HFFc6 (cell line): ENCODE measurements around the gene R3HDM1. TPM values are rescaled to one million over a fixed set of nuclear protein-coding genes. Genes with fewer than 3 reads are reported as not detected.

Experiments used
- DNase-seq: peaks from one replicate; pipeline ENCODE4 v3.0.0-alpha.2; 2018
- H3K27ac Mint-ChIP-seq: 2 replicates; pipeline ENCODE4 v1.8.0; 2020; ENCODE audit warnings: mild to moderate bottlenecking, mixed read lengths
- H3K27me3 Mint-ChIP-seq: 2 replicates; pipeline ENCODE4 v1.8.0; 2021; ENCODE audit warnings: mild to moderate bottlenecking, moderate library complexity, mixed read lengths; ENCODE audit not compliant: insufficient read depth
- H3K36me3 Mint-ChIP-seq: 2 replicates; pipeline ENCODE4 v1.8.0; 2021; ENCODE audit warnings: low read depth, mixed read lengths
- H3K4me1 Mint-ChIP-seq: 2 replicates; pipeline ENCODE4 v1.8.0; 2020; ENCODE audit warnings: low read depth, mixed read lengths
- H3K4me3 Mint-ChIP-seq: 2 replicates; pipeline ENCODE4 v1.8.0; 2020; ENCODE audit warnings: mild to moderate bottlenecking, moderate library complexity, mixed read lengths
- H3K9me3 Mint-ChIP-seq: 2 replicates; pipeline ENCODE4 v1.8.0; 2020; ENCODE audit warnings: mild to moderate bottlenecking, mixed read lengths
- CTCF ChIP-seq: fragments of 200-600 bp; sonication (generic); IDR thresholded peaks from 2 replicates; pipeline ENCODE4 v1.5.0; 2021; ENCODE audit warnings: antibody characterized with exemption, mild to moderate bottlenecking
- total RNA-seq, 6 experiments: library from RNA; stranded (reverse); fragmentation: NEBNext Ultra II Directional; extraction: Animal tissue kit (Norgen Biotek cat#: 25700); gene quantifications; 2 replicates in 1 of 6; 3 replicates in 5 of 6; pipeline ENCODE4 v1.2.3, GENCODE V29; 2021

R3HDM1 gene
- total RNA-seq, 6 experiments from 2014 or later = 39.8 to 43.4 (median 42.0) TPM

GRCh38 chr2:135552887-135553286 lies 21.6 kb downstream of the R3HDM1 start:
- H3K4me1 Mint-ChIP-seq = no peaks in the 10 kb centered on the region; the same call in 1 of the 2 replicates
- H3K9me3 Mint-ChIP-seq = no peaks in the 10 kb centered on the region
- TF ChIP-seq CTCF = no peak
- H3K4me3 Mint-ChIP-seq = no peak overlapping the region
- no peaks in the 10 kb centered on the region; the same call in 1 of the 2 replicates for H3K27me3 Mint-ChIP-seq
- peaks cover 9% of the 10 kb centered on the region; the same call in 1 of the 2 replicates for H3K36me3 Mint-ChIP-seq
- DNase-seq = no peak
- H3K27ac Mint-ChIP-seq = no peak overlapping the region

GRCh38 chr2:135555311-135555710 lies 24.0 kb downstream of the R3HDM1 start:
- no peak overlapping the region for H3K4me3 Mint-ChIP-seq

GRCh38 chr2:135557530-135557929 lies 26.2 kb downstream of the R3HDM1 start:
- Mint-ChIP-seq H3K27ac (no peak overlapping the region), H3K9me3 (no peaks in the 10 kb centered on the region), H3K36me3 (peaks cover 9% of the 10 kb centered on the region; the same call in 1 of the 2 replicates), H3K4me1 (peaks cover 5% of the 10 kb centered on the region; the same call in 1 of the 2 replicates), H3K4me3 (no peak overlapping the region), H3K27me3 (no peaks in the 10 kb centered on the region; the same call in 1 of the 2 replicates)
- no peak for DNase-seq
- no peak for TF ChIP-seq CTCF

More at GRCh38 chr2:135555311-135555710, 24.0 kb downstream of the R3HDM1 start:
- no peaks in the 10 kb centered on the region; the same call in 1 of the 2 replicates for H3K27me3 Mint-ChIP-seq
- TF ChIP-seq CTCF = no peak
- H3K4me1 Mint-ChIP-seq = peaks cover 5% of the 10 kb centered on the region
- H3K27ac Mint-ChIP-seq = no peak overlapping the region
- DNase-seq = no peak
- H3K9me3 Mint-ChIP-seq = no peaks in the 10 kb centered on the region
- peaks cover 9% of the 10 kb centered on the region; the same call in 1 of the 2 replicates for H3K36me3 Mint-ChIP-seq

GRCh38 chr2:135561925-135562324 lies 30.6 kb downstream of the R3HDM1 start:
- H3K36me3 Mint-ChIP-seq = peaks cover 9% of the 10 kb centered on the region
- H3K9me3 Mint-ChIP-seq = no peaks in the 10 kb centered on the region
- no peak overlapping the region for H3K27ac Mint-ChIP-seq
- H3K4me3 Mint-ChIP-seq = no peak overlapping the region
- no peak for DNase-seq
- no peaks in the 10 kb centered on the region; the same call in 1 of the 2 replicates for H3K27me3 Mint-ChIP-seq
- peaks cover 11% of the 10 kb centered on the region for H3K4me1 Mint-ChIP-seq
- TF ChIP-seq CTCF = no peak

GRCh38 chr2:135563793-135564192 lies 32.5 kb downstream of the R3HDM1 start:
- H3K36me3 Mint-ChIP-seq = peaks cover 9% of the 10 kb centered on the region
- no peak for DNase-seq
- H3K4me3 Mint-ChIP-seq = no peak overlapping the region
- peaks cover 11% of the 10 kb centered on the region for H3K4me1 Mint-ChIP-seq
- no peak for TF ChIP-seq CTCF
- H3K27me3 Mint-ChIP-seq = no peaks in the 10 kb centered on the region
- no peaks in the 10 kb centered on the region for H3K9me3 Mint-ChIP-seq
- no peak overlapping the region for H3K27ac Mint-ChIP-seq
